WTC11 (cell line): ENCODE measurements around the gene CD2BP2.

Experiments
- ATF1 ChIP-seq: sonication (generic); formaldehyde crosslinking; IDR thresholded peaks from 2 replicates; pipeline ENCODE4 v1.8.1; 2023; ENCODE audit warnings: mild to moderate bottlenecking, moderate library complexity, missing genetic modification reagents
- CREB1 ChIP-seq: sonication (generic); formaldehyde crosslinking; IDR thresholded peaks from 2 replicates; pipeline ENCODE4 v1.8.0; 2023; ENCODE audit warnings: mild to moderate bottlenecking, missing genetic modification reagents
- ELF4 ChIP-seq: sonication (generic); formaldehyde crosslinking; IDR thresholded peaks from 2 replicates; pipeline ENCODE4 v1.8.1; 2022; ENCODE audit warnings: low read depth, mild to moderate bottlenecking, moderate library complexity, missing genetic modification reagents
- HMGXB4 ChIP-seq: sonication (generic); formaldehyde crosslinking; IDR thresholded peaks from 2 replicates; pipeline ENCODE4 v1.8.1; 2023; ENCODE audit warnings: mild to moderate bottlenecking, moderate library complexity, missing genetic modification reagents
- JUN ChIP-seq: sonication (generic); formaldehyde crosslinking; IDR thresholded peaks from 2 replicates; pipeline ENCODE4 v1.8.0; 2023; ENCODE audit warnings: mild to moderate bottlenecking, missing genetic modification reagents
- NR2C2 ChIP-seq: sonication (generic); formaldehyde crosslinking; IDR thresholded peaks from 2 replicates; pipeline ENCODE4 v1.8.0; 2022; ENCODE audit warnings: mild to moderate bottlenecking, missing genetic modification reagents
- ZNF232 ChIP-seq: sonication (generic); formaldehyde crosslinking; IDR thresholded peaks from 2 replicates; pipeline ENCODE4 v1.8.0; 2022; ENCODE audit warnings: mild to moderate bottlenecking, missing genetic modification reagents
- TF ChIP-seq, protein P1 (sequence below): fragments of 200-600 bp; IDR thresholded peaks from 2 replicates; pipeline ENCODE4 v1.8.0; 2022; ENCODE audit warnings: antibody characterized with exemption
- TF ChIP-seq, protein P2 (sequence below): sonication (generic); formaldehyde crosslinking; IDR thresholded peaks from 2 replicates; pipeline ENCODE4 v1.8.0; 2022; ENCODE audit warnings: mild to moderate bottlenecking, missing genetic modification reagents
- TF ChIP-seq, protein P3 (sequence below): sonication (generic); formaldehyde crosslinking; IDR thresholded peaks from 2 replicates; pipeline ENCODE4 v1.8.1; 2023; ENCODE audit warnings: mild to moderate bottlenecking, missing genetic modification reagents

- TF ChIP-seq, protein P1, sequence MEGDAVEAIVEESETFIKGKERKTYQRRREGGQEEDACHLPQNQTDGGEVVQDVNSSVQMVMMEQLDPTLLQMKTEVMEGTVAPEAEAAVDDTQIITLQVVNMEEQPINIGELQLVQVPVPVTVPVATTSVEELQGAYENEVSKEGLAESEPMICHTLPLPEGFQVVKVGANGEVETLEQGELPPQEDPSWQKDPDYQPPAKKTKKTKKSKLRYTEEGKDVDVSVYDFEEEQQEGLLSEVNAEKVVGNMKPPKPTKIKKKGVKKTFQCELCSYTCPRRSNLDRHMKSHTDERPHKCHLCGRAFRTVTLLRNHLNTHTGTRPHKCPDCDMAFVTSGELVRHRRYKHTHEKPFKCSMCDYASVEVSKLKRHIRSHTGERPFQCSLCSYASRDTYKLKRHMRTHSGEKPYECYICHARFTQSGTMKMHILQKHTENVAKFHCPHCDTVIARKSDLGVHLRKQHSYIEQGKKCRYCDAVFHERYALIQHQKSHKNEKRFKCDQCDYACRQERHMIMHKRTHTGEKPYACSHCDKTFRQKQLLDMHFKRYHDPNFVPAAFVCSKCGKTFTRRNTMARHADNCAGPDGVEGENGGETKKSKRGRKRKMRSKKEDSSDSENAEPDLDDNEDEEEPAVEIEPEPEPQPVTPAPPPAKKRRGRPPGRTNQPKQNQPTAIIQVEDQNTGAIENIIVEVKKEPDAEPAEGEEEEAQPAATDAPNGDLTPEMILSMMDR, result no peak
- TF ChIP-seq, protein P2, sequence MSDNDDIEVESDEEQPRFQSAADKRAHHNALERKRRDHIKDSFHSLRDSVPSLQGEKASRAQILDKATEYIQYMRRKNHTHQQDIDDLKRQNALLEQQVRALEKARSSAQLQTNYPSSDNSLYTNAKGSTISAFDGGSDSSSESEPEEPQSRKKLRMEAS (CRISPR knock-in tag), result no peak
- TF ChIP-seq ZNF232 (CRISPR knock-in tag), result no peak
- no peak for TF ChIP-seq HMGXB4
- TF ChIP-seq ATF1 (CRISPR knock-in tag), result no peak
- no peak for TF ChIP-seq CREB1
- TF ChIP-seq, protein P3, sequence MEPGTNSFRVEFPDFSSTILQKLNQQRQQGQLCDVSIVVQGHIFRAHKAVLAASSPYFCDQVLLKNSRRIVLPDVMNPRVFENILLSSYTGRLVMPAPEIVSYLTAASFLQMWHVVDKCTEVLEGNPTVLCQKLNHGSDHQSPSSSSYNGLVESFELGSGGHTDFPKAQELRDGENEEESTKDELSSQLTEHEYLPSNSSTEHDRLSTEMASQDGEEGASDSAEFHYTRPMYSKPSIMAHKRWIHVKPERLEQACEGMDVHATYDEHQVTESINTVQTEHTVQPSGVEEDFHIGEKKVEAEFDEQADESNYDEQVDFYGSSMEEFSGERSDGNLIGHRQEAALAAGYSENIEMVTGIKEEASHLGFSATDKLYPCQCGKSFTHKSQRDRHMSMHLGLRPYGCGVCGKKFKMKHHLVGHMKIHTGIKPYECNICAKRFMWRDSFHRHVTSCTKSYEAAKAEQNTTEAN (CRISPR knock-in tag), result no peak
- no peak for TF ChIP-seq ELF4
- TF ChIP-seq JUN, result no peak
- no peak for TF ChIP-seq NR2C2
Observed at GRCh38 chr16:30371248-30371816, 16.2 kb upstream of the CD2BP2 start.
